ENCODE results near the gene ANAPC2. TPM values are rescaled to one million over a fixed set of nuclear protein-coding genes. Genes with fewer than 3 reads are reported as not detected.

Gene ANAPC2
- total RNA-seq, 3 donors from 2014 or later (not counting 1 experiment from before 2014, with no cell fraction given) = 146 to 172 (median 171) TPM

GRCh38 chr9:137168573-137168903 is 19.8 kb downstream of the ANAPC2 start:
- intact Hi-C loops (cut with micrococcal nuclease) = no loop called here
- no peaks in the 10 kb centered on the region for H3K36me3 ChIP-seq (ENCODE audit: control insufficient read depth, insufficient read depth, low read length)
- ATAC-seq (peak in 1 of 3 donors; percentile 21), DNase-seq (no peak)
- Mint-ChIP-seq H3K36me3 (no peaks in the 10 kb centered on the region), H3K27me3 (ENCODE audit: low read depth in 2 of 2) (peaks cover 7 to 35% of the 10 kb centered on the region in 2 donors), H3K4me1 (no peaks in the 10 kb centered on the region), H3K9me3 (no peaks in the 10 kb centered on the region), H3K4me3 (no peak overlapping the region), H3K27ac (no peak overlapping the region)
- WGBS (ENCODE audit: insufficient coverage) = under 1% methylated on average over 36 of the region's 36 CpGs
- H3K27ac ChIP-seq (ENCODE audit: low read length) = no peak overlapping the region
- H3K4me1 ChIP-seq (ENCODE audit: control insufficient read depth, insufficient read depth, low read length) = no peaks in the 10 kb centered on the region
- H3K4me3 ChIP-seq (ENCODE audit: low read length) = no peak overlapping the region
- no peaks in the 10 kb centered on the region for H3K9me3 ChIP-seq (ENCODE audit: control insufficient read depth, insufficient read depth, low read length)
- peaks cover 45% of the 10 kb centered on the region for H3K27me3 ChIP-seq (ENCODE audit: control insufficient read depth, insufficient read depth, low read length)
- no peak for TF ChIP-seq CTCF (IDR thresholded peaks at IDR 0.05)

- Histone ChIP-seq H3K27ac (ENCODE audit: low read length) (no peak overlapping the region), H3K36me3 (ENCODE audit: control insufficient read depth, insufficient read depth, low read length) (no peaks in the 10 kb centered on the region), H3K4me3 (ENCODE audit: low read length) (no peak overlapping the region), H3K9me3 (ENCODE audit: control insufficient read depth, insufficient read depth, low read length) (no peaks in the 10 kb centered on the region), H3K4me1 (ENCODE audit: control insufficient read depth, insufficient read depth, low read length) (peaks cover 3% of the 10 kb centered on the region), H3K27me3 (ENCODE audit: control insufficient read depth, insufficient read depth, low read length) (peaks cover 49% of the 10 kb centered on the region)
- intact Hi-C loops (cut with micrococcal nuclease) = no loop called here
- Mint-ChIP-seq H3K27me3 (ENCODE audit: low read depth in 2 of 2) (peaks cover 7 to 38% of the 10 kb centered on the region in 2 donors), H3K4me1 (no peaks in the 10 kb centered on the region), H3K27ac (no peak overlapping the region), H3K9me3 (no peaks in the 10 kb centered on the region), H3K4me3 (no peak overlapping the region), H3K36me3 (no peaks in the 10 kb centered on the region)
- peak in 1 of 3 donors; percentile 14 for ATAC-seq
- WGBS (ENCODE audit: insufficient coverage) = 10% methylated on average over 56 of the region's 57 CpGs
- DNase-seq = no peak
- TF ChIP-seq CTCF (IDR thresholded peaks at IDR 0.05) = no peak
These were observed 20.4 kb downstream of the ANAPC2 start for GRCh38 chr9:137167747-137168572.

GRCh38 chr9:137167277-137167746 is 21.0 kb downstream of the ANAPC2 start:
- intact Hi-C loops (cut with micrococcal nuclease) = no loop called here
- Mint-ChIP-seq H3K27ac (no peak overlapping the region), H3K9me3 (no peaks in the 10 kb centered on the region), H3K36me3 (no peaks in the 10 kb centered on the region), H3K4me3 (no peak overlapping the region), H3K27me3 (ENCODE audit: low read depth in 2 of 2) (peaks cover 7 to 41% of the 10 kb centered on the region in 2 donors), H3K4me1 (no peaks in the 10 kb centered on the region)
- Histone ChIP-seq H3K4me1 (ENCODE audit: control insufficient read depth, insufficient read depth, low read length) (peaks cover 8% of the 10 kb centered on the region), H3K27me3 (ENCODE audit: control insufficient read depth, insufficient read depth, low read length) (peaks cover 52% of the 10 kb centered on the region), H3K4me3 (ENCODE audit: low read length) (no peak overlapping the region), H3K27ac (ENCODE audit: low read length) (no peak overlapping the region), H3K9me3 (ENCODE audit: control insufficient read depth, insufficient read depth, low read length) (no peaks in the 10 kb centered on the region), H3K36me3 (ENCODE audit: control insufficient read depth, insufficient read depth, low read length) (no peaks in the 10 kb centered on the region)
- ATAC-seq (no peak), DNase-seq (no peak)
- TF ChIP-seq CTCF (IDR thresholded peaks at IDR 0.05) = no peak
- WGBS (ENCODE audit: insufficient coverage) = 39% methylated on average over 43 of the region's 44 CpGs

Data from natural killer cell (primary cell).